Dedifferentiated amniotic fluid mesenchymal stem cell (primary cell): ENCODE data around the gene SERPINA1.

Source experiments
- DNase-seq: peaks from one replicate; pipeline ENCODE4 v3.0.0-alpha.2; 2016; ENCODE audit errors: extremely low spot score

Gene SERPINA1

GRCh38 chr14:94397289-94398181 lies 9.1 kb upstream of the SERPINA1 start:
- DNase-seq, result no peak

- no peak for DNase-seq
Measured at GRCh38 chr14:94396628-94397225, 8.3 kb upstream of the SERPINA1 start.

- no peak for DNase-seq
Measured at GRCh38 chr14:94395888-94396574, 7.6 kb upstream of the SERPINA1 start.

- DNase-seq, result no peak
Measured at GRCh38 chr14:94395282-94395887, 7.0 kb upstream of the SERPINA1 start.

- DNase-seq, result no peak
Measured at GRCh38 chr14:94394581-94395207, 6.3 kb upstream of the SERPINA1 start.

- no peak for DNase-seq
Measured at GRCh38 chr14:94394025-94394493, 5.7 kb upstream of the SERPINA1 start.

GRCh38 chr14:94393474-94393873 lies 5.1 kb upstream of the SERPINA1 start:
- no peak for DNase-seq

- DNase-seq, result no peak
Measured at GRCh38 chr14:94392510-94392935, 4.1 kb upstream of the SERPINA1 start.

- no peak for DNase-seq
Measured at GRCh38 chr14:94391281-94391975, 3.0 kb upstream of the SERPINA1 start.

GRCh38 chr14:94390372-94391086 lies 2.1 kb upstream of the SERPINA1 start:
- DNase-seq, result no peak

- no peak for DNase-seq
Measured at GRCh38 chr14:94389731-94390371, 1.4 kb upstream of the SERPINA1 start.

GRCh38 chr14:94389104-94389469 lies 685 bp upstream of the SERPINA1 start:
- no peak for DNase-seq

- no peak for DNase-seq
Measured at GRCh38 chr14:94388027-94388383, 397 bp downstream of the SERPINA1 start.

- peak; percentile 19 for DNase-seq
Measured at GRCh38 chr14:94387051-94388026, 1.1 kb downstream of the SERPINA1 start.

- DNase-seq, result no peak
Measured at GRCh38 chr14:94386085-94387031, 2.0 kb downstream of the SERPINA1 start.

GRCh38 chr14:94385553-94386057 lies 2.8 kb downstream of the SERPINA1 start:
- no peak for DNase-seq

- DNase-seq, result no peak
Measured at GRCh38 chr14:94384342-94384741, 4.1 kb downstream of the SERPINA1 start.
